HepG2 (cell line): ENCODE results near the gene MBD3. TPM values are rescaled to one million over a fixed set of nuclear protein-coding genes. Genes with fewer than 3 reads are reported as not detected.
A peak's percentile ranks its signal among the peaks of the same experiment; 100 is the strongest.

Source experiments
- ARHGAP35 ChIP-seq: sonication (generic); formaldehyde crosslinking; IDR thresholded peaks from 2 replicates; pipeline ENCODE4 v1.9.0; 2022; ENCODE audit warnings: mild to moderate bottlenecking, inconsistent platforms, moderate library complexity, missing genetic modification reagents, borderline replicate concordance
- FOSL2 ChIP-seq: sonication (generic); formaldehyde crosslinking; IDR thresholded peaks from 2 replicates; pipeline ENCODE4 v1.4.0; 2020; ENCODE audit warnings: missing genetic modification reagents
- HCFC1 ChIP-seq: fragments of 150-350 bp; IDR thresholded peaks from 2 replicates; pipeline ENCODE4 v1.6.1; 2014; ENCODE audit warnings: low read depth, low read length
- ISX ChIP-seq: sonication (generic); formaldehyde crosslinking; conservative IDR thresholded peaks from 2 replicates; pipeline ENCODE4 v1.5.0; 2020; ENCODE audit warnings: missing genetic modification reagents
- KDM1A ChIP-seq: IDR thresholded peaks from 2 replicates; pipeline ENCODE4 v1.6.1; 2016; ENCODE audit warnings: missing compliant biosample characterization
- KDM4B ChIP-seq: sonication (generic); formaldehyde crosslinking; IDR thresholded peaks from 2 replicates; pipeline ENCODE4 v1.4.0; 2020; ENCODE audit warnings: missing genetic modification reagents
- KDM6A ChIP-seq: IDR thresholded peaks from 2 replicates; pipeline ENCODE4 v1.6.1; 2016; ENCODE audit warnings: low read depth
- RORA ChIP-seq: sonication (generic); formaldehyde crosslinking; IDR thresholded peaks from 2 replicates; pipeline ENCODE4 v1.5.0; 2020; ENCODE audit warnings: mild to moderate bottlenecking, missing genetic modification reagents, moderate library complexity
- ZMAT3 ChIP-seq: sonication (generic); formaldehyde crosslinking; conservative IDR thresholded peaks from 2 replicates; pipeline ENCODE4 v1.7.0; 2021; ENCODE audit warnings: missing genetic modification reagents
- ZNF12 ChIP-seq: sonication (generic); formaldehyde crosslinking; IDR thresholded peaks from 2 replicates; pipeline ENCODE4 v1.5.0; 2020; ENCODE audit warnings: missing genetic modification reagents
- ZNF234 ChIP-seq: sonication (generic); formaldehyde crosslinking; conservative IDR thresholded peaks from 2 replicates; pipeline ENCODE4 v1.5.1; 2020; ENCODE audit warnings: mild to moderate bottlenecking, missing genetic modification reagents
- ZNF253 ChIP-seq: sonication (generic); formaldehyde crosslinking; IDR thresholded peaks from 2 replicates; pipeline ENCODE4 v1.8.0; 2022; ENCODE audit warnings: mild to moderate bottlenecking, missing genetic modification reagents, borderline replicate concordance
- ZNF407 ChIP-seq: sonication (generic); formaldehyde crosslinking; IDR thresholded peaks from one replicate; pipeline ENCODE4 v1.5.1; 2020; ENCODE audit warnings: mild to moderate bottlenecking, missing genetic modification reagents; ENCODE audit errors: not compliant biosample characterization
- ZNF441 ChIP-seq: sonication (generic); formaldehyde crosslinking; IDR thresholded peaks from 2 replicates; pipeline ENCODE4 v1.7.0; 2021; ENCODE audit warnings: missing genetic modification reagents, borderline replicate concordance
- polyA plus RNA-seq, 8 experiments: library from polyadenylated mRNA; depleted of rRNA in 3 of 8; stranded (reverse) in 7 of 8; unstranded in 1 of 8; fragments of >200 nt; fragmentation: Illumina TruSeq in 4 of 8; extraction: Trizol in 4 of 8; gene quantifications; 2 replicates each; pipeline versions ENCODE4 v1.2.1 to v1.2.3, GENCODE V29; 2011 to 2016; ENCODE audit warnings: low read depth in 4 of 8, missing spikeins in 1 of 8, mixed read lengths in 1 of 8; ENCODE audit not compliant: insufficient read depth in 1 of 8
- total RNA-seq, 5 experiments: library from RNA; depleted of rRNA; stranded (reverse); fragments of >200 nt; fragmentation: Illumina TruSeq; extraction: Trizol; gene quantifications; 2 replicates each; pipeline ENCODE4 v1.2.3, GENCODE V29; 2016; ENCODE audit warnings: low read depth in 1 of 5
- TF ChIP-seq, protein P1 (sequence below): IDR thresholded peaks from 2 replicates; pipeline ENCODE4 v1.6.1; 2016; ENCODE audit warnings: missing genetic modification reagents, missing compliant biosample characterization
- TF ChIP-seq, protein P2 (sequence below): sonication (generic); formaldehyde crosslinking; IDR thresholded peaks from 2 replicates; pipeline ENCODE4 v1.4.0; 2020; ENCODE audit warnings: missing genetic modification reagents, borderline replicate concordance

Gene MBD3
- total and polyA plus RNA-seq, 2 of the 13 experiments (the other 11 are each of a cell fraction or from before 2014, with no cell fraction given): 21.2 to 76.9 TPM

GRCh38 chr19:1605236-1606137, 12.8 kb upstream of the MBD3 start, which contains the start of gene UQCR11 (continued):
- TF ChIP-seq, protein P1, sequence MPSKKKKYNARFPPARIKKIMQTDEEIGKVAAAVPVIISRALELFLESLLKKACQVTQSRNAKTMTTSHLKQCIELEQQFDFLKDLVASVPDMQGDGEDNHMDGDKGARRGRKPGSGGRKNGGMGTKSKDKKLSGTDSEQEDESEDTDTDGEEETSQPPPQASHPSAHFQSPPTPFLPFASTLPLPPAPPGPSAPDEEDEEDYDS (CRISPR knock-in tag): peak; percentile 81
- TF ChIP-seq ZNF441 (CRISPR knock-in tag): no peak
- TF ChIP-seq ZNF234 (CRISPR knock-in tag): no peak; the same call in 1 of the 2 replicates
- no peak; the same call in 1 of the 2 replicates for TF ChIP-seq FOSL2 (CRISPR knock-in tag)
- TF ChIP-seq, protein P2, sequence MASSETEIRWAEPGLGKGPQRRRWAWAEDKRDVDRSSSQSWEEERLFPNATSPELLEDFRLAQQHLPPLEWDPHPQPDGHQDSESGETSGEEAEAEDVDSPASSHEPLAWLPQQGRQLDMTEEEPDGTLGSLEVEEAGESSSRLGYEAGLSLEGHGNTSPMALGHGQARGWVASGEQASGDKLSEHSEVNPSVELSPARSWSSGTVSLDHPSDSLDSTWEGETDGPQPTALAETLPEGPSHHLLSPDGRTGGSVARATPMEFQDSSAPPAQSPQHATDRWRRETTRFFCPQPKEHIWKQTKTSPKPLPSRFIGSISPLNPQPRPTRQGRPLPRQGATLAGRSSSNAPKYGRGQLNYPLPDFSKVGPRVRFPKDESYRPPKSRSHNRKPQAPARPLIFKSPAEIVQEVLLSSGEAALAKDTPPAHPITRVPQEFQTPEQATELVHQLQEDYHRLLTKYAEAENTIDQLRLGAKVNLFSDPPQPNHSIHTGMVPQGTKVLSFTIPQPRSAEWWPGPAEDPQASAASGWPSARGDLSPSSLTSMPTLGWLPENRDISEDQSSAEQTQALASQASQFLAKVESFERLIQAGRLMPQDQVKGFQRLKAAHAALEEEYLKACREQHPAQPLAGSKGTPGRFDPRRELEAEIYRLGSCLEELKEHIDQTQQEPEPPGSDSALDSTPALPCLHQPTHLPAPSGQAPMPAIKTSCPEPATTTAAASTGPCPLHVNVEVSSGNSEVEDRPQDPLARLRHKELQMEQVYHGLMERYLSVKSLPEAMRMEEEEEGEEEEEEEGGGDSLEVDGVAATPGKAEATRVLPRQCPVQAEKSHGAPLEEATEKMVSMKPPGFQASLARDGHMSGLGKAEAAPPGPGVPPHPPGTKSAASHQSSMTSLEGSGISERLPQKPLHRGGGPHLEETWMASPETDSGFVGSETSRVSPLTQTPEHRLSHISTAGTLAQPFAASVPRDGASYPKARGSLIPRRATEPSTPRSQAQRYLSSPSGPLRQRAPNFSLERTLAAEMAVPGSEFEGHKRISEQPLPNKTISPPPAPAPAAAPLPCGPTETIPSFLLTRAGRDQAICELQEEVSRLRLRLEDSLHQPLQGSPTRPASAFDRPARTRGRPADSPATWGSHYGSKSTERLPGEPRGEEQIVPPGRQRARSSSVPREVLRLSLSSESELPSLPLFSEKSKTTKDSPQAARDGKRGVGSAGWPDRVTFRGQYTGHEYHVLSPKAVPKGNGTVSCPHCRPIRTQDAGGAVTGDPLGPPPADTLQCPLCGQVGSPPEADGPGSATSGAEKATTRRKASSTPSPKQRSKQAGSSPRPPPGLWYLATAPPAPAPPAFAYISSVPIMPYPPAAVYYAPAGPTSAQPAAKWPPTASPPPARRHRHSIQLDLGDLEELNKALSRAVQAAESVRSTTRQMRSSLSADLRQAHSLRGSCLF (CRISPR knock-in tag): no peak
- no peak for TF ChIP-seq ZNF12
- no peak for TF ChIP-seq KDM6A (CRISPR knock-in tag)
- TF ChIP-seq KDM1A (CRISPR knock-in tag): no peak
- TF ChIP-seq ZMAT3 (CRISPR knock-in tag): no peak
- TF ChIP-seq ISX (CRISPR knock-in tag): no peak
- TF ChIP-seq ZNF253 (CRISPR knock-in tag): no peak
- TF ChIP-seq ZNF407 (CRISPR knock-in tag): peak; percentile 40
- no peak for TF ChIP-seq HCFC1
- TF ChIP-seq KDM4B (CRISPR knock-in tag): 0 out of 2 replicates have a peak, but pooled peaks have one; percentile 30
- TF ChIP-seq ARHGAP35 (CRISPR knock-in tag): peak; percentile 22; the same call in 1 of the 2 replicates
- no peak for TF ChIP-seq RORA (CRISPR knock-in tag)
